SK-N-SH treated with all-trans-retinoic acid at 6 μM for 48 hours (cell line): ENCODE results near the gene SCGB2B2.

ENCODE experiments used
- ARNTL ChIP-seq: fragments of 450-650 bp; formaldehyde crosslinking; IDR thresholded peaks from 2 replicates; pipeline ENCODE4 v1.5.0; 2020; ENCODE audit warnings: low read depth, mild to moderate bottlenecking, moderate library complexity, borderline replicate concordance
- BACH2 ChIP-seq: fragments of 250-450 bp; sonication (Bioruptor Pico); IDR thresholded peaks from 2 replicates; pipeline ENCODE4 v1.9.0; 2021; ENCODE audit warnings: mild to moderate bottlenecking, borderline replicate concordance
- CREB5 ChIP-seq: fragments of 250-450 bp; sonication (Bioruptor Pico); IDR thresholded peaks from 2 replicates; pipeline ENCODE4 v1.5.1; 2020; ENCODE audit warnings: low read depth, mild to moderate bottlenecking, moderate library complexity
- CSDC2 ChIP-seq: fragments of 250-450 bp; sonication (Bioruptor Pico); IDR thresholded peaks from 2 replicates; pipeline ENCODE4 v1.5.0; 2020; ENCODE audit warnings: mild to moderate bottlenecking, moderate library complexity
- GLIS3 ChIP-seq: fragments of 250-450 bp; sonication (Bioruptor Pico); IDR thresholded peaks from 2 replicates; pipeline ENCODE4 v1.5.0; 2020; ENCODE audit warnings: mild to moderate bottlenecking, moderate library complexity
- PATZ1 ChIP-seq: fragments of 250-450 bp; sonication (Bioruptor Pico); IDR thresholded peaks from 2 replicates; pipeline ENCODE4 v1.8.0; 2020; ENCODE audit warnings: mild to moderate bottlenecking, moderate library complexity, borderline replicate concordance
- PPARA ChIP-seq: fragments of 250-450 bp; sonication (Bioruptor Pico); IDR thresholded peaks from 2 replicates; pipeline ENCODE4 v1.5.0; 2020; ENCODE audit warnings: mild to moderate bottlenecking, borderline replicate concordance
- TOX ChIP-seq: fragments of 250-450 bp; sonication (Bioruptor Pico); IDR thresholded peaks from 2 replicates; pipeline ENCODE4 v1.8.0; 2021; ENCODE audit warnings: mild to moderate bottlenecking, moderate library complexity, borderline replicate concordance
- ZFP3 ChIP-seq: fragments of 250-450 bp; sonication (Bioruptor Pico); IDR thresholded peaks from 2 replicates; pipeline ENCODE4 v1.5.0; 2020; ENCODE audit warnings: mild to moderate bottlenecking, moderate library complexity
- TF ChIP-seq, protein P1 (sequence below): fragments of 250-450 bp; sonication (Bioruptor Pico); IDR thresholded peaks from 2 replicates; pipeline ENCODE4 v1.5.1; 2021; ENCODE audit warnings: mild to moderate bottlenecking, moderate library complexity

DNA sequence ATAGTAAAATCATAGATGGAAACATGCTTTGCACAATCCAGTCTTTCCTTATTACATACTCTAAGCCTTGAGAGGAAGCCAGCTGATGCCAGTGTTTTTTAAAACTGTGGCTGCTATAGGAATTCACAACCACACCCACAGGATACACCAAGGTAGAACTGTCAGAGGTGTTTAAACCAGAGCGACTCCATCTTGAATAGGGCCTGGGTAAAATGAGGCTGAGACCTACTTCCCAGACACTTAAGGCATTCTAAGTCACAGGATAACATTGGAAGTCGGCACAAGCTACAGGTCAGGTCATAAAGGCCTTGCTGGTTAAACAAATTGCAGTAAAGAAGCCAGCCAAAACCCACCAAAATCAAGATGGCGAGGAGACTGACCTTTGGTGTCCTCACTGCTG is 1.7 kb downstream of the SCGB2B2 start:
- TF ChIP-seq PATZ1 (CRISPR knock-in tag) (no peak), PPARA (CRISPR knock-in tag) (no peak), BACH2 (no peak), ARNTL (no peak), TOX (CRISPR knock-in tag) (no peak), ZFP3 (CRISPR knock-in tag) (no peak), CSDC2 (no peak), GLIS3 (CRISPR knock-in tag) (no peak), CREB5 (no peak)
- TF ChIP-seq, protein P1, sequence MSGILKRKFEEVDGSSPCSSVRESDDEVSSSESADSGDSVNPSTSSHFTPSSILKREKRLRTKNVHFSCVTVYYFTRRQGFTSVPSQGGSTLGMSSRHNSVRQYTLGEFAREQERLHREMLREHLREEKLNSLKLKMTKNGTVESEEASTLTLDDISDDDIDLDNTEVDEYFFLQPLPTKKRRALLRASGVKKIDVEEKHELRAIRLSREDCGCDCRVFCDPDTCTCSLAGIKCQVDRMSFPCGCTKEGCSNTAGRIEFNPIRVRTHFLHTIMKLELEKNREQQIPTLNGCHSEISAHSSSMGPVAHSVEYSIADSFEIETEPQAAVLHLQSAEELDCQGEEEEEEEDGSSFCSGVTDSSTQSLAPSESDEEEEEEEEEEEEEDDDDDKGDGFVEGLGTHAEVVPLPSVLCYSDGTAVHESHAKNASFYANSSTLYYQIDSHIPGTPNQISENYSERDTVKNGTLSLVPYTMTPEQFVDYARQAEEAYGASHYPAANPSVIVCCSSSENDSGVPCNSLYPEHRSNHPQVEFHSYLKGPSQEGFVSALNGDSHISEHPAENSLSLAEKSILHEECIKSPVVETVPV (CRISPR knock-in tag): no peak
